NCI-H460 (cell line): Measurements from ENCODE around the gene ZNF492. TPM values are rescaled to one million over a fixed set of nuclear protein-coding genes. Genes with fewer than 3 reads are reported as not detected.

Experiments
- small RNA-seq, 2 experiments: library from RNA; depleted of rRNA; stranded (forward); fragments of <200 nt; gene quantifications; one replicate each; pipeline ENCODE3, GENCODE V24; 2014
- total RNA-seq: library from RNA; depleted of rRNA; stranded (reverse); fragments of >200 nt; shearing (Covaris generic); gene quantifications from 2 replicates; pipeline ENCODE4 v1.2.3, GENCODE V29; 2014; rRNA removed

ZNF492 gene
- total RNA-seq, 1 experiment from 2014 or later: not detected

Small RNA genes lying within 50 kb of the gene (small RNA-seq; reads per million reads assigned to genes)
- 0 reads per million in 2 experiments for gene AC011467.2

Other genes with a start within 250 kb of the ZNF492 start
- gene ZNF98, start 212.0 kb upstream of the ZNF492 start, total RNA-seq: not detected in 2 replicates
- not detected in 2 replicates for gene ZNF99, start 149.8 kb downstream of the ZNF492 start, total RNA-seq
- not detected in 2 replicates for gene ZNF723, start 198.0 kb downstream of the ZNF492 start, total RNA-seq